ENCODE data around the gene CTIF.

CTIF gene

GRCh38 chr18:48581941-48582340 lies 43.1 kb downstream of the CTIF start:
- H3K27ac ChIP-seq: no peak overlapping the region

GRCh38 chr18:48582946-48583345 lies 44.1 kb downstream of the CTIF start:
- TF ChIP-seq ZFX (IDR thresholded peaks at IDR 0.05; ENCODE audit: borderline replicate concordance) (no peak), CTCF (IDR thresholded peaks at IDR 0.05) (no peak)
- H3K27ac ChIP-seq: no peak overlapping the region

More at GRCh38 chr18:48581941-48582340, 43.1 kb downstream of the CTIF start:
- TF ChIP-seq ZFX (IDR thresholded peaks at IDR 0.05; ENCODE audit: borderline replicate concordance) (no peak), CTCF (IDR thresholded peaks at IDR 0.05) (no peak)

GRCh38 chr18:48583573-48583972 lies 44.7 kb downstream of the CTIF start:
- H3K27ac ChIP-seq: no peak overlapping the region

GRCh38 chr18:48589797-48590519 lies 51.1 kb downstream of the CTIF start:
- H3K27ac ChIP-seq: no peak overlapping the region
- TF ChIP-seq ZFX (IDR thresholded peaks at IDR 0.05; ENCODE audit: borderline replicate concordance): no peak
- TF ChIP-seq CTCF (IDR thresholded peaks at IDR 0.05): no peak

More at GRCh38 chr18:48583573-48583972, 44.7 kb downstream of the CTIF start:
- TF ChIP-seq CTCF (IDR thresholded peaks at IDR 0.05) (no peak), ZFX (IDR thresholded peaks at IDR 0.05; ENCODE audit: borderline replicate concordance) (no peak)

- no peak overlapping the region for H3K27ac ChIP-seq
These were observed 51.8 kb downstream of the CTIF start for GRCh38 chr18:48590678-48591077.

GRCh38 chr18:48592540-48593171 lies 53.8 kb downstream of the CTIF start:
- TF ChIP-seq CTCF (IDR thresholded peaks at IDR 0.05) (no peak), ZFX (IDR thresholded peaks at IDR 0.05; ENCODE audit: borderline replicate concordance) (no peak)
- no peak overlapping the region for H3K27ac ChIP-seq

More at GRCh38 chr18:48590678-48591077, 51.8 kb downstream of the CTIF start:
- no peak for TF ChIP-seq ZFX (IDR thresholded peaks at IDR 0.05; ENCODE audit: borderline replicate concordance)
- no peak for TF ChIP-seq CTCF (IDR thresholded peaks at IDR 0.05)

- H3K27ac ChIP-seq: no peak overlapping the region
- no peak for TF ChIP-seq CTCF (IDR thresholded peaks at IDR 0.05)
- no peak for TF ChIP-seq ZFX (IDR thresholded peaks at IDR 0.05; ENCODE audit: borderline replicate concordance)
These were observed 55.8 kb downstream of the CTIF start for GRCh38 chr18:48594471-48595094.

Measured in 22Rv1 (cell line).